NCI-H2107 treated with DMSO at 0.1 percent for 48 hours (cell line): ENCODE results near the gene GSG1L.
A peak's percentile ranks its signal among the peaks of the same experiment; 100 is the strongest.

ENCODE experiments used
- DNase-seq: peaks from one replicate; lab custom pipeline; 2025; ENCODE audit not compliant: unreplicated experiment; lab: John Stamatoyannopoulos, UW

Gene GSG1L

DNA sequence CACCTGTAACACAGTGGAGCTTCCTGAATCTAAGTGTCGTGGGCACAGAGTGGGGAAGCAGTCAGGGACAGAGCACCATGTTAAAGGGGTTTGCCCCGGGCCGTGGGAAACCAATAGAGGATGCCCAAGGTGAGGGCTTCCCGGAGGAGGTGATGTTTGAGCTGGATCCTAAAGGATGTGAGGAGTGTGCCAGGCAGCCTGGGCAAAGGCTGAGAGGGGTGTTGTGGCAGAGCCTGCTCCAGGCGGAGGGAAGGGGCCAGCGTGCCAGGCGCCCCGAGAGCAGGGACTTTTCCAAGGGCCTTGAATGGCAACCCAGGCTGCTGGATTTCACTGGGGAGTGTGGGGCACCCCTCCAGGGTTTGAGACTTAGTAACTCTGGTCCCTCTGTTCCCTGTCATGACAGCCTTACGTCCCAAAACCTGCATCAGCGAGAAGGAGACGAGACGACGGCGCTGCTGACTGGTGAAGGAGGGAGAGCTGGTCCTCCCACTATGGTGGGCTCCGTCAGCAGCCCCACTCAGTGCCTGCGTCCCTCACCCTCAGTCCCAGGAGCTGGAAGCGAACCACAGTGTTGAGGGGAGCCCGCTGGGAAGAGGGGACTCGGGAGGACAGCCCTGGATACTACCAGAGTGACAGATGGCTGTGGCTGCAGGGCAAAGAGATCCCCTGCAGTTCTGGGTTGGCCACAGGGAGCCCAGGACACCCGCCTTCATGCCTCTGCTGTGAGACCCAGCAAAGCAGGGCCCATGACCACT is 285.2 kb downstream of the GSG1L start:
- no peak for DNase-seq

DNA sequence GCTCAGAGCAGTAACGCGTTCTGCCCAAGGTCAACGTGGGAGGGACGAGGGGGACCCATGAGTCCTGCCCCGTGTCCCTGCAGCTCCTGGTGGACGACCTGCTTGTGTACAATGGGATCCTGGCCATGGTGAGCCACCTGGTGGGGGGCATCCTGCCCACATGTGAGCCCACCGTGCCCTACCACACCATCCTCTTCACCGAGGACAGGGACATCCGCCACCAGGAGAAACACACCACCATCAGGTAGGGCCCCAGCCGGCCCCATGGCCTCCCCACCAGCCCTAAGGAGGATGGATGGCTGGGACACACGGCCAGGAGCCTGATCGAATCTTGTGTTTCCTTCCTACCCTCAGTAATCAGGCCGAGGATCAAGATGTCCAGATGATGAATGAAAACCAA is 286.0 kb downstream of the GSG1L start:
- no peak for DNase-seq

DNA sequence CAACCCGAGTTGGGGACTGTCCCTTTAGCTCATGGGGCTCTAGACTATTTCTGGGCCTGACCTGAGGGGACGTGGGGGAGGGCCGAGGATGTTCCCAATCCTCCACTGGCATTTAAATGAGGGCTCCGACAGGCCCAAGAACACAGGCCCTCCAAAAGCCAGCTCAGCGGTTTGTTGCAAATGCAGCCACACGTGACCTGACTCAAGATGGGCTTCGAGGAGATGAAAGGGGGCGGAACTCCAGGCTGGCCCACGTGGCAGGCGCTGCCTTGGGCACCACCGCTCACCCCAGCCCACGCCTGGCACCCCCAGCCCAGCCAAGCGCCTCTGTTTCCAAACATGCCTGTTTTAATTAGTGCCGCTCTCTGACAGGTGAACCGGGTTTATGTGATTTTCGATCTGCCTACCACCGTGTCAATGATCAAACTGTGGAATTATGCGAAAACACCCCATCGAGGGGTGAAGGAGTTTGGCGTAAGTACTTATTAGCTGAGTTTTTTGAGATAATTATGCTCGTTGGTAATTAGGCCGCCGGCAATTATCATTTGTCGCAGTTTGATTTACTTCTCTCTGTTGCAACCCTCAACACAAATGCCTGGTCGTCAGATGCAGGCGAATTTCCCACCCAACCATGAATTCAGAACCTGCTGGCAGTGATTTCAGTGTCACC is 286.8 kb downstream of the GSG1L start:
- no peak for DNase-seq

DNA sequence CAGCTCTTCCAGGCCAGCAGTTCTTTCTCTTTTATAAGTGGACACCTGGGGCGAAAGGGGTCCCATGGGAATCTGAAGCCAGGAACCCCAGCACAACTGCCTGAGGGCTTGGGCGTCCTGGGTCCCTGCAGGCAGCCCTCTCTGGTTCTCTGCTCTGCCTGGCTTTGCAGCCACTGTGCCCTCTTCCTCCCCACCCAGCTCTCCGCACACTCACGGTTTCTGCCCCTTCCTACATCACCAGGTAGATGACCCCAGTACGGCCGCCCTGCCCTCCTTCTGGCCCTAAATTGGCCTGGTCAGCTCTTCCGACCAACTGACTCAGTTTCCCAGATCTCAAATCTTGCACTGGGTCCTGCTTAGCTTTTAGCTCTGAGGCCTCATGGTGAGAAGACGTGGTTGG is 288.3 kb downstream of the GSG1L start:
- no peak for DNase-seq

DNA sequence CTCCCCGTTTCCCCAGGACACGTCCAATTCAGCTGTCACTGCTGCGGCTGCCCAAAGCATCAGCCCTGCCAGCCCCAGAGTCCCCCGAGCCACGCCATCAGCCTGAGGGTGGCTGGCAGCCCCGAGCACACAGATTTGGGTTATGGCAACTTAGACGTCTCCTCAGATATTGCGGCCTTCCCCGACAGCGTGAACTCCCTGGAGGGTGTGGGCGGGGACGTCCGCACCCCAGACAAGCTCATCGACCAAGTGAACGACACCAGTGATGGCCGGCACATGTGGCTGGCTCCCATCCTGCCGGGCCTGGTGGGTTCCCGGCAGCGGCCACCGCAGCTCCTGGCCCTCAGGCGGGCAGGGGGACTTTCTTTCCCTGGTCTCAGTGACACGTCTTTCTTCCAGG is 288.7 kb downstream of the GSG1L start:
- no peak for DNase-seq

DNA sequence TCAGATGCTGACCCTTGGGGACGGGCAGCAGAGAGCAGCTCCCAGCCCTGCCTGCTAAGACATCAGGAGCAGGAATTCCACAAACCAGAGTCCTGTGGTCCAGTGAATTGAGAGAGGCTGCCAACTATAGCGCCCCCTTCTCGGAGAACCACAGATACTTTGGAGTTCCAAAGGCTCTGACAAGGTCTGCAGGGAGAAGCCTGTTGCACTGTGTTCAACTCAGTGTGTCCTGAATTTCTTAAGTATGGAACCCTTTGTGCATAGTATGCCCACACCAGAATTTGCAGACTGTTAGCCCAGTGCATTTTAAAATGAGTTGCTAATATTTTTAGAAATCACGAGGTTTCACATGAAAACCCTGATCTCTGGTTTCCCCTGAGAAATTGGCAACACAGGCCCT is 290.2 kb downstream of the GSG1L start:
- DNase-seq: no peak

DNA sequence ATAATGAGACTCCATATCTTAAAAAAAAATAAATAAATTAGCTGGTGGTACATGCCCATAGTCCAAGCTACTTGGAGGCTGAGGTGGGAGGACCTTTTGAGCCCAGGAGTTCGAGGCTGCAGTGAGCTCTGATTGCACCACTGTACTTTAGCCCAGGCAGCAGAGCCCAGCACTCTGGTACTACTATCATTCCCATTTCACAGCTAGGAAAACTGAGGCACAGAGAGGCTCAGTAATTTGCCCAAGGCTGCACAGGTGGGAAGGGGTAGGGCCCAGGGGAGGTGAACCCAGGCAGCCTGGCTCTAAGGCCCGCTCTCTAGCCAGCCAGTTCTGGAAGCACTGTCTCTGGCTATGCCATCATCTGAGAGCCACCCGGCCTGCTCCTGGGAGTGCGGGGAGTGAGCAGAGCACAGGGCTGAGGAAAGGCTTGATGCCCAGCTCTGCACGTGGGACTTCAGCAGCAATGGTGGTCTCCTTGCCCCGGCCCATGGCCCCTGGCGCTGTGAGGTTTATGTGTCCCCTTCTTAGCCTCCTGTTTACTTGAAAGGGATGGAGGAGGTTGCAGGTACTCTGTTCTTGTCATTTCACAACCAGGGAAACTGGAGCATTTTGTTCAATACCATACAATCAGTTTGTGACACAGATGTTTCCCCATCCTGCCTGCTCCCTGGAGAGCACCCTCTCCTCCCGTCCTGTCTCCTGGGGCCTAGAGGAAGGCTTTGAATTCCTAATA is 291.3 kb downstream of the GSG1L start:
- no peak for DNase-seq

DNA sequence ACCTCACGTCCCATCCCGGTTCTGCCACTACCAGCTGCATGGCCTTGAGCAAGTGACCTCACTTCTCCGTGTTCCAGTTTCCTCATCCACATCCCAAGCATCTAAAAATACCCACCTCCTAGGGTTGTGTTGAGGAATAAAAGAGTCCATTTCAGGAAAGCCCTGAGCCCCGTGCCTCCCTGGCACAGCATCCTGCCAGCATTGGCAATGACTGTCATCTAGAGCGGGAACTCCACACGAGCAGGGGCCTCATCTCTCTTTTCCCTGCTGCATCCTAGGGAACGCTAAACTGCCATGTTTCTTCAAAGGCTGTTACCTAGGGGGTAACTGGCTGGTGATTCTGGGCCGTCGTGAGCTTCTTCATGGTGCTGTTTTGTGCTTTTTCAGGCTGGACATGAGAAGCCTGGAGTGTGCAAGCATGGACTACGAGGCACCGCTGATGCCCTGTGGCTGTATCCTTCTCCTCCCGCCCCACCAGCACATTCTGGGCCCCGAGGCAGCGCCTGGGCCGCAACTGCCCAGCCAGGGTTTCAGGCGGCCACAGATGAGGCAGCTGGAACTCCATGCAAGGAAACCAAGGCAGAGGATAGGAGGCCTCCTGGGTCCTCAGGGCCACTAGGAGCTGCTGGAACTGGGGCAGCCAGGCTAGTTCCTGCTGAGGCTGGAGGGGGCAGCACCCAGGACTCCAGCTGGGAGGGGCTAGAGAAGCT is 292.2 kb downstream of the GSG1L start:
- DNase-seq: no peak

DNA sequence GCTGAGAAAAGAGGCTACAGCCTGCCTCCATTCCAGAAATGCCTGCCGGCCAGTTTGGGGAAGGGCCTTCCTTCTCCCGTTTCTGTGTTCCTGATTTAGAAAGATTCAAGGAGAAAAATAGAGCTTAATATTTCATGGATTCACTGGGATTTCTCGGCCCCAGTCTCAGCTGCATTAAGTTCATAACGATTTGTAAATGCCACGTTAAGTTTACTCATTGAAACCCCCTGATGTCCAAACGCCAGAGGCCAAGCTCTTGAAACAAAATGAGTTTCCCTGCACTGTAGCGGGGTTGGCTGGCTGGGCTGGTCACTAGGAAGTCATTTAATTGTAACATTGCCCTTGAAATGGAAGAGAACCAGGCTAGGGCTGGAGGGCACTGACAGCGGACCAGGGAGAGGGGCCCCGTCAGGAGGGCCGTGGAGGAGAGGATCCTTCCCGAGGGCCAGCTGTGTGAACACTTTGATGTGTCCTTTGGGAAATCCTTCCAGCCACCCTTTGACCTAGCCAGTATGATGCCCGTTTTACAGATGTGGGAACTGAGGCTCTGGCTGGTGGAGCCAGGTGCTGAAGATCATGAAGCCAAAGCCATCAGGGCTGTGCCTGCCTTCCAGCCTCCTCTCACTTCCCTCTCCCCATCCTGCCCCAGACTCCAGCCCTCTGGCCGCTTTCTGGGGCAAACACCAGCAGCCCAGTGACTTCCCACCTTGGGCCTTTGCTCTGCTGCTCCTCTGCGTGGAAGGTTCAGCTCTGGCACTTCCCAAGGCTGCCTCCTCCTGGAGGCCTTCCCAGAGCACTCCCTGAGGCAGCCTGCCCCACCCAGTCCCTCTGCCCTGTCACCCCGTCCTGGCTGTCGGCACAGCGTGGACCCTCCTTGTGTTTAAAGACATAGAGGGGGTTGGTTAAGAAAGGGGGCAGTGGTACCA is 293.0 kb downstream of the GSG1L start:
- no peak for DNase-seq

DNA sequence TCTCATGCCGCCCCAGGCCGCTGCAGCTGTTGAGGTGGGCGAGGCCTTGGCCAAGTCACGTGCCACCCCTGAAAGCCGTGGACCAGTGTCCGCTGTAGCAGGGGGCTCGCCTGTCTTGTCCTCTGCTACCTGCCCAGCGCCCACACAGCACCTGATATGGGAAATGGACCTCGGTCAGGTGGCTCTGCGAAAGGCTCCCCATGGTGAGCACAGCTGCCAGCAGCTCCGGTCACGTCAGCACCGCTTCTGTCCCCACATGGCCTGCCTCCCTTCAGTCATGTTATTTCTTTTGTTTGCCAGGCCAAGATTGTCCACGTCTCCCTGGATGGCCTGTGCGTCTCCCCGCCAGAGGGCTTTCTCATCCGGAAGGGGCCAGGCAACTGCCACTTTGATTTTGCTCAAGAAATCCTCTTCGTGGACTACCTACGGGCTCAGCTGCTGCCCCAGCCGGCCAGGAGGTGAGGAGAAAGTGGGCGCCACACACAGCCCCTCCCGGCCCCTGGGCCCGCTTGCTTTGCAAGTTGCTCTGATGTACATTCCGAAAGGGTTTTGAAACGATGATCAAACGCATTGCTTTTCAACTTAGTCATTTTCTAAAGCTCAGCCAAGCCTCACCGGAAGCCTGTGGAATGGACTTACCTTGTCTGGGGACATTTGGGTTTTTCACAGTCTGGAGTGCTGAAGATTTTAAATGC is 293.8 kb downstream of the GSG1L start:
- DNase-seq: peak; percentile 2

DNA sequence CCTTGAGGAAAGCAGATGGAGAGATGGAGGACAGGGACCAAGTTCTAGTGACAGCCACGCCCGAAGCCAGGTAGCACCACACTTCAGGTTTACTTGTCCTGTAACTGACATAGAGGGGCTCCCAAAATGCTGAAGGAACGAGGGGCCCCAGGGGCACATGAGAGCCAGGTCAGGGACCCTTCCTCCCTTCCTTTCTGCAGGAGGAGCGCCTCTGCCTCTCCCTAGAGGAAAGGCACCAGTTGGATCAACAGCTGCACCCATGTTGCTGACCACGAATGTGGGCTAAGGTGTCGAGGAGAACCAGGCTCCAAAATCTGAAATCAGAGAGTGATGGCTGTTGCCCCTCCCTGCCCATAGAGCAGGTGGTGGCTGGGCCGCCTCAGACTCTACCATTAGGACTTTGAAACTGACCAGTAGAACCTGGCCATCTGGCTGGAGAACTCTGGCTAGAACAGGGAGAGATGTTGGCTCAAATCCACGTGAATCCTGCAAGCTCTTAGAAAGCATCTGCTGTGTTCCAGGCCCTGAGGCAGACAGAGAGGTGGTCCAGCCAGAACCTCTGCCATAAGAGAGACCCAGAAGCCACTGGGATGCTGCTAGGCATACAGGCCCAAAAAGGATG is 294.8 kb downstream of the GSG1L start:
- no peak for DNase-seq

DNA sequence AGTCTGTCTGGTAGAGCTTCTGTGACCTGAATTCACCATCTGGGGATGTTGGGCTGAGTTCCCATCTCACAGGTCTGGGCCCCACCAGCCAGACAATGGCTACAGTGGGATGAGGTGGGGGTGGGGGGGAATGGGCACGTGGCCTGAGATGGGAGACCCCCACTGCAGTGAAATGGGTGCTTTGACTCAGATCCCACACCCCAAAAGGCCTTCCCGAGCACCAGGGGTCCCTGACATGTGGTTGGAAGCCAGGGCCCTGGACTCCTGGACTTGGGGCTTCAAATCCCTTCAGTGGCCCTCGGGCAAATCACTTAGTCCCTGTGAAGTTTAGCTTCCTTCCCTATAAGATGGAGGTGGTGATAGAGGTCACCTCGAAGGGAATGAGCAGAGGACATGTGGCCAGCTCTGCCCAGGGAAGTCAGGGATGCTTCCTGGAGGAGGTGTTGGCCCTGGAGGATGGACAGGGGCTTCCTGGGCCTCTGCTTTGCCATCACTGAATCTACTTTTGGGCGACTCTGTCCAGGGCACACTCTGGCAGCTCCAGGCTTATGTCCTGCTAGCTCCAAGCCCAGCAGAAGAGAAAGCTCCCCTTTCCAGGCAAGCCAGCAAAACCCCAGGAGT is 295.4 kb downstream of the GSG1L start:
- no peak for DNase-seq

DNA sequence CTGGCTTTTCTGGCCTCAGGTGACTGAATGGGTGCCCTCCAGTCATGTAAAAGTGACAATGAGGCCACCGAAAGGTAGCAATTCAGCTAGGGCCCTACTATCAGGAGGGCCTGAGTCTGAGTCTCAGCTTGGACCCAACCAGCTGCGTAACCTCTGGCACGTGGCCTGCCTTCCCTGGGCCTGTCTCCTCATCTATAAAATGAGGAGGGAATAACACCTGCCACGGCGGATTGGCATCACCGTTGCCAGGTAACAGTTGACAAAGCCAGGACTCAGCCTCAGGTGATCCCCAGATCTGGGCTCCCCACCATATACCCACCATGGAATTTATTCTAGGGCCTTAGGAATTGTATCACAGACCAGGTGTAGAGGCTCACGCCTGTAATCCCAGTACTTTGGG is 296.4 kb downstream of the GSG1L start:
- DNase-seq: no peak

DNA sequence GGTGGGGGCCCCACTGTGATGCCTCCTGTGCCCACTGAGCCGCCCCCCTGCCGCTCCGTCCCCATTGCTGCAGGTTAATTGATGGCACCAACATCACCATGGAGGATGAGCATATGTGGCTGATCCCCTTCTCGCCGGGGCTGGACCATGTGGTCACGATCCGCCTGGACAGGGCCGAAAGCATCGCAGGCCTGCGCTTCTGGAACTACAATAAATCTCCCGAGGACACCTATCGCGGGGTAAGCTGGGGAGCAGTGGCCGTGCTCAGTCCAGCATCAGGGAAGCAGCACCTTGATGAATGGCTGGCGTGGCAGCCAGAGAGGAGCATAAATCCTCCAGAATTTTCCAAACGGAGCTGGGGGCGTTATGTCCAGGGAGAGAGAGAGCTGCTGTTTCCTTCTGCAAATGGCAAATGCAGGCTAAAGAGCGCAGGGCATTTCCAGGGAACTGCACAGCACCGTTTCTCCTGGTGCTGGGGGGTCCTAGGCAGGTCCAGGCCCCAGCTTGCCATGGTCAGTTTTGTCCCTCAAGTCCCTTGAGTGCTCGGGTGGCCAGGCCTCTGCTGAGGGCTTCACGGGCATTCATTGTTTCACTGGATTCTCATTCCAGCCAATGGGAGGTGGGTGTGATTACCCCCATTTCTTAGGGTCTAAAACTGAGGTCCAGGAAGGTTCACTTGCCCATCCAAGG is 297.1 kb downstream of the GSG1L start:
- DNase-seq: no peak

DNA sequence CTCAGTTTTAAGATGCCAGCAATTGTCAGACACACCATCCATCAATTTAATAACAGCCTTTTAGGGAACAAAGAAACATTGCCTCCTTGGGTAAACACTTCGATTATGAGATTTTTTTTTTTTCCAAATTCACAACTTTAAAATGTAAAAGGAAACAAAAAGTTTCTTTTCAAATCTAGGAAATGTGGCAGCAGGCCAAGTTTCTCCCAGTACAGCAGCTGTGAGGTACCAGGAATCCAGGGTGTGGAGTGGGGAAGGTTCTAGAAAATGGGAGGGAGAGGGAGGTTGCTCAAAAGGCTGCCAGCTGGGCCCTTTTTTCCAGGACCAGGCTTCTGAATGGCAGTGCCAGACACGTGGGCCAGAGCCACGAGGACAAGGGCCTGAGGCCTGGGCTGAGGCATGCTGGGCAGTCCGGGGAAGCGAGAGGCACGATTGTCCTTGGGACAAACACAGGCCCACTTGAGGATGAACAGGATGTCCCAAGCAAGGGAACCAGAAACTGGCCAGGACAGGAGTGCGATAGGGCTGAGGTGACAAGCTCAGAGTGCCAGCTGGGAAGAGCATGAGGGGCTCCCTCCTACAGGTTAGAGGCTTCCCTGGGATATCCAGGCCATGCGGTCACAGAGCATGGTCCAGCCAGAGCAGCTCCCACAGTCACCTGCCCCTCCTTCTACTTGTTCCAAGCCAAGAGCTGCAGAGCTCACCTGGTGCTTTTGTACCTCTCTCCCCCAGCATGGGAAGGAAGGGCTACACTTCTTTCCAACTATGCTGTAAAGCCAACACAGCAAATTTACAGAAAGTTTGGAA is 298.4 kb downstream of the GSG1L start:
- no peak for DNase-seq

DNA sequence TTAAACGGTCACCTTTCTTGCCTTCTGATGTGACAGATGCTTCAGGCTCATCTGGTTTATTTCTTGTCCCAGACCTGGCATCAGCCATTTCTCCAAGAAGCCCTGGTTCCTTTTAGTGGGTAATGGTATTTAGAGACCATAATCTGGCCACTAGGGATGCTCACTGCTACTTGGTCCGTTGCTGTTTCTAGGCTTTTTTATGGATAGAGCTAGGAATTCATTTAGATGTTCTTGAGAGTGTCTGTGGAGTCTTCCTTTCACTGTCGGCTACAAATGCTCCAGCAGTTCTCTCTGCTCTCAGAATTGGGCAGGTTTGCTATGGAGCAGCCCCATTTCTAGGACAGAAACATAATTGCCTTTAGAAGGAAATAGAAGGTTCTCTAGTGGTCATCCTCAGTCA is 299.1 kb downstream of the GSG1L start:
- DNase-seq: no peak

DNA sequence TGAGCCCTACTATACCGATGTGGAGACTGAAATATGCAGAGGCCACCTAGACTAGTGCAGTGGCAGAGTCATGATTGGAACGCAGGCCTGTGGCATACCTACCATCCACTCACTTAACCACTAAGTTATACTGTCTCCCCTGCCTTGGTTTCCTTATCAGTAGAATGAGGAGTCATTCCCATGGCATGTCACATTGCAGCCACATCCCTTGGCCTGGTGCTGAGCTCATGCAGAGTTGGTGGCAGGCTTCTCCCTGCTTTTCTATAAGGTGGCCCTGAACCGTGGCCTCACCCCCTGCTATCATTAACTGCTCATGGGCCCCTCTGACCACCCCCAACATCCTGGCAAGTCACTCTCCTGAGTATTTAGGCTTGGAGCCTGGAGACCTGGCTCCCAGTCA is 301.1 kb downstream of the GSG1L start:
- no peak for DNase-seq

DNA sequence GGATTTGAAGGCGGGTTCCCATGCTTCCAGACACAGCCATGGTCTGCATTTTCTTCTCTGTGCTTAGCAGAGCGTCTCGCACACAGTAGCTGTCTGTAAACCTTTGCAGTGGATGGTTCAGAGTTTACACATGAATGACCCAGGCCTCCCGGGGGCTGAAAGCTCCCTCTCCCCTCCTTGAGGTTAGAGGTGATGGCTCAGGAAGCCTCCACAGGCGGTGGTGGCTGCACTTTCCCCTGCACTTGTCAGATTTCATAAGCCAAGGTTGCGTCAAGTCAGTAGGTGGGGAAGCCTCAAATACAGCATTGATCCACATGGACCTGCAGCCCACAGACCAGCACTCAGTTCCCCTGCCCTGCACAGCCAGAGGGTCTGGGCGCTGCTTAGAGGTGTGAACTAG is 301.7 kb downstream of the GSG1L start:
- DNase-seq: no peak
